GM13976 (cell line): ENCODE results near the gene SMCO2.
A peak's percentile ranks its signal among the peaks of the same experiment; 100 is the strongest.

ENCODE experiments used
- DNase-seq: peaks from one replicate; pipeline ENCODE4 v3.0.0; 2012; ENCODE audit warnings: low spot score
- CTCF ChIP-seq: IDR thresholded peaks from 2 replicates; pipeline ENCODE4 v1.5.1; 2012; ENCODE audit warnings: borderline replicate concordance, mild to moderate bottlenecking; ENCODE audit not compliant: insufficient read depth; ENCODE audit errors: extremely low read depth, missing control alignments, control extremely low read depth
- in situ Hi-C: fragments of 300-500 bp; cut with MboI; formaldehyde crosslinking; loops from one replicate; pipeline ENCODE4 v1.12.0; 2022; ENCODE audit warnings: low sequenced_read_pairs, mixed read lengths, inconsistent platforms; ENCODE audit not compliant: unreplicated experiment

Gene SMCO2

GRCh38 chr12:27434673-27435565 is 11.6 kb upstream of the SMCO2 start:
- in situ Hi-C loops = loop anchor here (10.0 kb wide), 1 partner anchor 220 kb away; no protein-coding TSS in a partner anchor
- DNase-seq = peak; percentile 36
- no peak for TF ChIP-seq CTCF

DNA sequence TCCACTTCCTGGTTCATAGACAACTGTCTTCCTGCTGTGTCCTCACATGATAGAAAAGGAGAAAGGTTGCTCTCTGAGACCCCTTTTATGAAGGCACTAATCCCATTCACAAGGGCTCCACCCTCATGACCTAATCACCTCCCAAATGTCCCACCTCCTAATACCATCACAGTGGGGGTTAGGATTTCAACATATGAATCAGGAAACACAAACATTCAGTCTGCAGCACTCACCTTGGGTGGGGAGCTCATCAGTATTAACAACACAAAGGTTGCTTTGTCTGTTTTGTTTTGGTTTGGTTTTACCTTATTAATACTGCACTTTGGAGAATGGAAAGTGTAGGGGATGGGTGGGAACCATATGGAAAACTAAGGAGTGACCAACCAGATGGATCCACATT is 10.5 kb upstream of the SMCO2 start:
- no peak for DNase-seq
- in situ Hi-C loops = loop anchor here (10.0 kb wide), 1 partner anchor 219 kb away; no protein-coding TSS in a partner anchor
- TF ChIP-seq CTCF = no peak

DNA sequence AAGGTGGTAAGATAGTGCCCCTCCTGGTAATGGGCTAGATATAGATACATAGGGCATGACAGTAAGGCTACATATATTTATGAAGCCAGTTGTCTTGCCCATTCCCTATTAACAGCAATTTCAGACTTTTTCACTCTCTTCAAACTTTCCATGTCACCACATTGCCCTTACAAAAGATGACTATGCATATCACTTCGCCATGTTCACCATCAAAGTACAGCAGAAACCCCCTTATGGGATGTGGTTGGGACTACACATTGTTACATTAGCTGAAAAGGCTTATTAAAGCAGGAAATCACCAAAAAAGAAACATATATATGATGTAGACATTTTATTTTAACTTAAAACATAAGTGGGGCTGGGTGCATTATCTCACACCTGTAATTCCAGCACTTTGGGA is 9.8 kb upstream of the SMCO2 start:
- in situ Hi-C loops = loop anchor here (10.0 kb wide), 1 partner anchor 218 kb away; no protein-coding TSS in a partner anchor
- DNase-seq = no peak
- no peak for TF ChIP-seq CTCF

DNA sequence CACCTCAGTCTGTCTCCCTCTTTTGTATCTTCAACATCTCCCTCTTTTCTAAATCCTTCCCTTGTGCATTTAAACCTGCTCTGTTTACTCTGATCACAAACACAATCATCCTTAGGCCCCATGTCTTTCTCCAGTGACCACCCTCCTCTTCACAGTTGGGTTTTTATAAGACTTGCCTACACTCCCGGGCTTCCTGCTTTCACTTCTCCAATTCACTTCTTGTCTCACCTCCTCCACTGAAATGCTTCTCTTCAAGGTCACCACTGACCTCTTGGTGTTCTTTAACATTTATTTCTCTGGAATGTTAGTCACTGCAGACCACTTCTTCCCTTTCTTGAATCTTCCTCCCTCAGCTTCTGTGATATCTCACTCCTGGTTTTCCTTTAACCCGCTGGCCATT is 8.7 kb upstream of the SMCO2 start:
- TF ChIP-seq CTCF = no peak
- in situ Hi-C loops = loop anchor here (10.0 kb wide), 1 partner anchor 217 kb away; no protein-coding TSS in a partner anchor
- DNase-seq = no peak

DNA sequence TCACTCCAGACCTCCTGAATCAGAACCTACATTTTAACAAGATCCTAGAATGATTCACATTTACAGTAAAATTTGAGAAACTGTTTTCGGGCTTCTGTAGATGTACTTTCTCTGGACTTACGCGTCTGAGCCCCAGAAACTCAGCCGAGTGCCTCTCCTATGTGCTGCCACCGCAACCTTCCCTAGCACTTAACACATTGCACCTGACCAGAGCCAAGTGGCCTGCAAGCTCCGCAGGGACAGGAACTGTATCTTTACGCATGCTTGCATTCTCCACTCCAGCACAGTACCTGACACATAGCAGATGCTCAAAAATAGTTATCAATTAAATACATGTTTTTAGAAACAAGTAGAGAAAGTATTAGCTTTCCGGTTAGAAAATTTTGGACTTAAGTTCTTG is 1.2 kb downstream of the SMCO2 start:
- no peak for TF ChIP-seq CTCF
- DNase-seq = no peak
- in situ Hi-C loops = no loop called here

DNA sequence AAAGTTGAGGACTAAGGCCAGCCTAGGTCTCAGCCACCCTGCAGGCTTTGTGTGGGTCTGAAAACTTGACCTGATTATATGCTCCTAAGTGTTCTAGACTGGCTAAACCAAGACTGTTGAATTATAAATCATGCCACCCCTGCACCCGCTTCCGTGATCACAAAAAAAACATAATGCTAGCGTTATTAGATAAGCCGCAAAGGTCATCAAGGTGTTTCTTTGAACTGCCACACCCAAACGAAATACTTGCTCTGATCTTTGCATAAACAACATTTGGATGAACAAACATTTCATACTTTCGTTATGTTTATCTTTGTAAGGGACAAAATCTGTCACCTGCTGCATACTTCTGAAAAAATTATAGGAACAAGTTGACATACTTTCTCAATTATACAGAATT is 2.5 kb downstream of the SMCO2 start:
- no peak for TF ChIP-seq CTCF
- DNase-seq = no peak
- in situ Hi-C loops = no loop called here
